NK-92 (cell line): Measurements from ENCODE around the gene B3GALT2.

Experiments used
- DNase-seq: peaks from one replicate; lab custom pipeline; 2025; ENCODE audit not compliant: unreplicated experiment; lab: John Stamatoyannopoulos, UW

B3GALT2 gene

DNA sequence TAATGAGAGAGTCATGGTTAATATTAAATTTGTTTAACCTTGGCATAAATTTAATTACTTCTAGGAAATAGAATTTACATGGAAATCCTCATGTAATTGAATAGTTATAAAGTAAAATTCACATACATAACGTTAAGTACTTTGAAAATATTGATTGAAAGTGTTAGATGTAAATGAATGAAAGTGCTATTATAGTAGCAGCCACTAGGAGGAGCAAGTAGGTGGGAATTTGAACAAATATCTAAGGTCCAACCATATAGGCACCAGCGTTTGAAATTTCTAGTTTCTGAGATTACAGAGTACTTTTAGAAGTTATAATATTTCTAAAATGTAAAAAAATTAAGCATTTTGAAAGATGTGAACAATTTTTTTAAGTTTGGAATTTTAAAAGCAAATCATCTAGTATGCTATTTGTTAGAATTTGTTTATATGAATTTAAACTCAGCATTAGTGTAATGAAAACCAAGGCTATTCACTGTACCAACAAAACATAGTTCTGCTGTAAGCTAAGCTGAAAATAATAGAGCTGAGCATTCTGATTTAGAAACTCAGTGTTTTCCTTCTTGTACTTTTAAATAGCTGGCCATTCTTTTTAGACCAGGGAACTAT, 3.3 kb downstream of the B3GALT2 start:
- no peak for DNase-seq

DNA sequence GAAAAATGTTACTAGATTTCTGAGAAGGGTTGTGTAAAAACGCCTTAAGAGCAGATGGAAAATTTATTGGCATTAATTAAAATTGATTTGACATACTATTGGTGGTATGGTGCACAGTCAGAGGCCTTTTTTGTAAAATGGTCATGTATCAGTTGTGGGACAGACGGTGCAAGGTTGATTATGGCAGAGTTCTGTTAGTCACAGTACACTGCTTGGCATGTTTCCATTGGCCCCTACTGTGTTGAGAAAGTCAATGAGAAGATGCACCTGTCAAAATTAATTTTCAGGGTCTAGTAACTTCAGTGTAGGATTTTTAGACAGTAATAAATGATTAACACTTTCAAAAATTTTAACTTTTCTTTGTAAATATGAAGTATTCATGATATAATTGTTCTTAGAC, 4.4 kb downstream of the B3GALT2 start:
- no peak for DNase-seq

DNA sequence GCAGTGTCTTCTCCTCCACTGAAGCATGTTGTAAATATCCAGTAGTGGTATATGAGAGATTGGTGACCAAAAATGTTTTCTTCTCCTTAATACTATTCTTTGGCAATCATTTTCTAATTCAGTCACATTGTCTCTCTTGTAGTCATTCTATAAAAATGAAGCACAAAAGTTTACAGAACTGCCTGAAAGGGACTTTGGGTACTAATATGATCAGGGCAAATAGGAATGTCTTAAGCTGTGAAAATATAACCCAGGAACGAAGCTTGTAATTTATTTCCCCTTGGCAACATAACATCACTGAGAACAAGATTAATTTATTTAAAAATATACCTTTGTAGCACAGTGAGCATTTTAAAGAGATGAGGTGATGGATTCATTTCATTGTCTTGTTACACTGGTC, 4.9 kb downstream of the B3GALT2 start:
- no peak for DNase-seq

DNA sequence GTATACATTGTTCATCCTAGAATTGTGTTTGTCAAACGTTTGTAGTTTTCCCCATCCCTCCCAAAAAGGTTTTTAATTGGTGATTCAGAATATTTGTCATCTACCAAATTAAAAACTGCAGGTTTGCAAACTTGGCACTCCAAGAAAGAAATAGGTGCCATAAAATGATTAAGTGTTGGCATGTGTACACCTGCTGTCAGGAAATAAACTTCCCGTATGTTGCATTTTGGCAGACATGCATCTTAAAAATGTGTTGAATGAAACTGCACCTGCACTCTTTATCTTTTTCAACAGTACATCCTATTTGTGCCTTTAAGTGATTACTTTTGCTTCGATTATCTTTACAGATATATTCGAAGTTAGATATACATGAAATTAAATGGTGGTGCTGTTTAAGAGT, 7.3 kb downstream of the B3GALT2 start:
- DNase-seq, result no peak

- DNase-seq, result no peak
These were observed 9.6 kb downstream of the B3GALT2 start for GRCh38 chr1:193176788-193177187.

GRCh38 chr1:193176113-193176512, 10.3 kb downstream of the B3GALT2 start:
- DNase-seq, result no peak

DNA sequence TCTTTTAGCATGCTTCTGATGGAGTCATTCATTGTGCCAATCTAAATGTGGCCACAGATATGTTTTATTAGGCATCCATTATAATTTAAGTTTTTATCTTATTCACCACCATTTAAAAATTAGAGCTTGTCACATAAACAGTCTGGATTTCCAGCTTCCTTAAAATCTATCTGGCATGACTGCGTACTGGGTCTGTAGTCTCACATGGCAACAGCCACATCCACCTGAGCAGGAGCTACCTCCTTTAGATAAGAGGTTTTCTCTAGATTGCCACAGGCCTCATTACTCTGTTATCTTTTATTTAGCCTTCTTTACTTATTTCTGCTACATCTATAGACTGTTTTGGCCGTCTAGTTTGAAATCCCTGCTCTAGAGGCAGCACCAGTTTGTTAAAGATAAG, 29.1 kb downstream of the B3GALT2 start:
- DNase-seq, result no peak

DNA sequence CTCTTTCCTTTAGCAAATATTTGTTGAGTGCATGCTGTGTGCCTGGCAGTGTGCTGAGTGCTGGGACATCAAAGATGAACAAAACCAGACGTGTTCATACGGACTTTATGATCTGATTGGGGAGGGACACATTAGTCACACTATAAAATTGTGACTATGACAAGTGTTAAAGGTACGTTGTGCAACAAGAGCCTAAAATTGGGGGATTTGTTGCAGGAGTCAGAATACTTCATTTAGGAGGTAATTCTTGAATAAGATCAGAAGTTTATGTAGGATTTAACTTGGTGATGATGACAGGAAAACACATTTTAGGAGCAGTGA, 29.6 kb downstream of the B3GALT2 start:
- no peak for DNase-seq

- DNase-seq, result no peak
These were observed 30.1 kb downstream of the B3GALT2 start for GRCh38 chr1:193156117-193156821.

GRCh38 chr1:193144999-193145398, 41.4 kb downstream of the B3GALT2 start:
- DNase-seq, result no peak

DNA sequence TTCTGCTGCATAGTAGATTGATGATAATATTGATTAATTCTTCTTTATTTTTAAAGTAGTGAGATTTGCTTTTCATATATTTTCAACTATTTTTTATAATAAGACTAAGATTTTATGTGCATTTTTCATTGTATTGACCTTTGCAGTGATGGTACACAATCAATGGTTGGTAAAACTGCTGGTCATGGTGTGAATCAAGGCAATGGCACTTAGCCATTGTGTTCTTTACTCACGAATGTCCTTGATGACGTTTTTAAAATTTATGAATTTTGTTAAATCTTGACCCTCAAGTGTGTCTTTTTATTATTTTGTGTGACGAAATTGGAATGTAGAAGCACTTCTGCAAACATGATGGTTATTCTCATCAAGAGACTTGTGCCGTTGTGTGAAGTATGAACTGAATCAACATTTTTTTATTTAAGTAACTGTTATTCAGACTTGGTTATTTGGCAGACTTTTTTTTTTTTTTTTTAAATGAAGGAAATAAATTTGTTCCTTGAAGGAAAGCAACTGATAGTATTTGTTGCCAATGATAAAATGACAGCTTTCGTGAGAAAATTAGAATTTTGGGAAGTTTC, 42.0 kb downstream of the B3GALT2 start:
- no peak for DNase-seq

GRCh38 chr1:193143285-193143684, 43.1 kb downstream of the B3GALT2 start:
- DNase-seq, result no peak

DNA sequence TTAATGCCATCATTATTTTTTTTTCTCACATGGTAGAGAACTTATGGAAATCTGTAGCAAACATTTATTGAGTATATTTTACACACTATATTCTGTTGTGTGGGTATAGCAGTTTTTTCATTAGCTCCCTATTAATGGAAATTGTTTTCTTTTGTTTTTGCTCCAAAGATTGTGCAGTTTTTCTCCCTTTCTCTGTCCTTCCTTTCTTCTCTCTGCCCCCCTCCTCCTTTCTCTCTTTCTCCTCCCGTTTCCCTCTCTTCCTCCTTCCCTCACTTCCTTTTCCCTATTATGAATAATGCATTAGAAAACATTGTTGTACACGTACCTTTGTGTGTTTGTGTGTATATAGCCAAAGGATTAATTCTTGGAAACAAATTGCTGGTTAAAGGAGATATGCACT, 44.0 kb downstream of the B3GALT2 start:
- DNase-seq, result no peak

- DNase-seq, result no peak
These were observed 44.6 kb downstream of the B3GALT2 start for GRCh38 chr1:193141804-193142203.

DNA sequence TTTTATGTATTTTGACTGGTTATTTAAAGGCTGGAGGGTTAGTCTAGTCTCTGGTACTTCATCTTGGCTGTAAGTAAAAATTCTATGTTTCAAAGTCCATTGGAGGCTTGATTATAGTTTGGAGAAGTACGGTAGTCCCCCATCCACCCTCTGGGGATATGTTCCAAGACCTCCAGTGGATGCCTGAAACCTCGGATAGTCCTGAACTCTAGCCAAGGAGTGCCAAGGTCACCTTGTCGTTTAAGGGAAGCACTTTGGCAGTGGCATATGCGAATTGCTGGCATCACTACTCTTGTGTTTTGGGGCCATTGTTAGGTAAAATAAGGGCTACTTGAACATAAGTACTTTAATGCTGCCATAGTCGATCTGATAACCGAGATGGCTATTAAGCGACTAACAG, 46.2 kb downstream of the B3GALT2 start:
- no peak for DNase-seq

DNA sequence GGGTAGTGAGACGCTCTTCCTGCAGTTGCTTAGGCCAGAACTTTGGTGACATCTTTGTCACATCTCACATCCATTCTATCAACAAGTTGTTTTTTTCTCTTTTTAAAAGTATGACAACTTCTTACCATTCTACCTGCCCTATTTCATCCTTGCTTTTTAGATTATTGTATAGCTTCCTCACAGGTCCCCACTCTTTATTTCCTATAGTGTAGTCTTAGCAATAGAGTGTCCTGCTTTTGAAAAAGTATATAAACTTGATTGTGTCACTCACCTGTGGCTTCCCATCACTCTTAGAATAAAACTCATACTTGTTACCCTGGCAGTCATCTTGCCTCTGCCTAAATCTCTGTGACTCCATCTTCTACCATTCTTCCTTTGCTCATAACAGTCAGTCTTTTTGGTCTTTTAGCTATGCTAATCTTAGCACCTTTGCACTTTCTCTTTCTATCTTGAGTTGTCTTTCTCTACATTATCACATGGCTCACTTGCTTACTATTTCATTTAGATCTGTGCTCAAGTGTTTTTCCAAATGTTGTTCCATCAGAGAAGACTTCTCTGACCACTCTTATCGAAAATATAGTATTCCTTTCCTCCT, 55.0 kb downstream of the B3GALT2 start:
- no peak for DNase-seq
